HepG2 (cell line): ENCODE measurements around the gene CDK3. TPM values are rescaled to one million over a fixed set of nuclear protein-coding genes. Genes with fewer than 3 reads are reported as not detected.
A peak's percentile ranks its signal among the peaks of the same experiment; 100 is the strongest.

ENCODE experiments used
- ARNT ChIP-seq: fragments of 450-650 bp; IDR thresholded peaks from 2 replicates; pipeline ENCODE4 v1.6.1; 2017
- BCL6 ChIP-seq: IDR thresholded peaks from 2 replicates; pipeline ENCODE4 v1.6.1; 2016; ENCODE audit warnings: missing genetic modification reagents, missing compliant biosample characterization
- CHCHD3 ChIP-seq: sonication (generic); formaldehyde crosslinking; IDR thresholded peaks from 2 replicates; pipeline ENCODE4 v1.8.0; 2022; ENCODE audit warnings: mild to moderate bottlenecking, missing genetic modification reagents, moderate library complexity
- DPF2 ChIP-seq: sonication (generic); formaldehyde crosslinking; IDR thresholded peaks from 2 replicates; pipeline ENCODE4 v1.4.0; 2020; ENCODE audit warnings: mild to moderate bottlenecking, low read depth, missing genetic modification reagents, borderline replicate concordance
- JARID2 ChIP-seq: sonication (generic); formaldehyde crosslinking; IDR thresholded peaks from 2 replicates; pipeline ENCODE4 v1.8.1; 2023; ENCODE audit warnings: missing genetic modification reagents, inconsistent platforms; ENCODE audit not compliant: insufficient replicate concordance
- KAT7 ChIP-seq: IDR thresholded peaks from 2 replicates; pipeline ENCODE4 v1.6.1; 2018; ENCODE audit warnings: borderline replicate concordance, missing compliant biosample characterization
- MAFK ChIP-seq, 2 experiments: IDR thresholded peaks in 1 of 2; conservative IDR thresholded peaks in 1 of 2; 2 replicates each; pipeline ENCODE4 v1.6.1; 2011; ENCODE audit warnings: improper control_type of control experiment in 2 of 2, low read length in 2 of 2
- POLR2AphosphoS5 ChIP-seq: IDR thresholded peaks from 2 replicates; pipeline ENCODE4 v1.6.1; 2012; ENCODE audit warnings: low read depth, low read length
- SKI ChIP-seq: fragments of 450-650 bp; IDR thresholded peaks from one replicate; pipeline ENCODE4 v1.6.1; 2018; ENCODE audit warnings: mild to moderate bottlenecking; ENCODE audit not compliant: partially characterized antibody
- SP1 ChIP-seq, 2 experiments: fragments of 450-650 bp in 1 of 2; sonication (generic) in 1 of 2; formaldehyde crosslinking in 1 of 2; IDR thresholded peaks; 2 replicates each; pipeline versions ENCODE4 v1.4.0 to v1.6.1; 2016 to 2020; ENCODE audit warnings: missing genetic modification reagents in 1 of 2
- TCF7 ChIP-seq: sonication (generic); IDR thresholded peaks from 2 replicates; pipeline ENCODE4 v1.6.1; 2016; ENCODE audit warnings: antibody characterized with exemption, low read depth
- TFAP4 ChIP-seq: sonication (generic); IDR thresholded peaks from 2 replicates; pipeline ENCODE4 v1.6.1; 2016; ENCODE audit warnings: low read depth, borderline replicate concordance
- ZBTB44 ChIP-seq: sonication (generic); formaldehyde crosslinking; IDR thresholded peaks from 2 replicates; pipeline ENCODE4 v1.4.0; 2020; ENCODE audit warnings: missing genetic modification reagents
- ZNF383 ChIP-seq: sonication (generic); formaldehyde crosslinking; IDR thresholded peaks from 2 replicates; pipeline ENCODE4 v1.4.0; 2020; ENCODE audit warnings: missing genetic modification reagents, mild to moderate bottlenecking, borderline replicate concordance
- ZNF704 ChIP-seq: sonication (generic); formaldehyde crosslinking; IDR thresholded peaks from 2 replicates; pipeline ENCODE4 v1.8.1; 2023; ENCODE audit warnings: mild to moderate bottlenecking, inconsistent platforms, moderate library complexity, missing genetic modification reagents, borderline replicate concordance
- ZNF775 ChIP-seq: sonication (generic); formaldehyde crosslinking; IDR thresholded peaks from 2 replicates; pipeline ENCODE4 v1.4.0; 2020; ENCODE audit warnings: missing genetic modification reagents, mild to moderate bottlenecking, moderate library complexity, borderline replicate concordance
- ZSCAN29 ChIP-seq: sonication (generic); formaldehyde crosslinking; conservative IDR thresholded peaks from 2 replicates; pipeline ENCODE4 v1.4.0; 2020; ENCODE audit warnings: mild to moderate bottlenecking, missing genetic modification reagents
- polyA plus RNA-seq, 8 experiments: library from polyadenylated mRNA; depleted of rRNA in 3 of 8; stranded (reverse) in 7 of 8; unstranded in 1 of 8; fragments of >200 nt; fragmentation: Illumina TruSeq in 4 of 8; extraction: Trizol in 4 of 8; gene quantifications; 2 replicates each; pipeline versions ENCODE4 v1.2.1 to v1.2.3, GENCODE V29; 2011 to 2016; ENCODE audit warnings: low read depth in 4 of 8, missing spikeins in 1 of 8, mixed read lengths in 1 of 8; ENCODE audit not compliant: insufficient read depth in 1 of 8
- total RNA-seq, 5 experiments: library from RNA; depleted of rRNA; stranded (reverse); fragments of >200 nt; fragmentation: Illumina TruSeq; extraction: Trizol; gene quantifications; 2 replicates each; pipeline ENCODE4 v1.2.3, GENCODE V29; 2016; ENCODE audit warnings: low read depth in 1 of 5
- TF ChIP-seq, protein P1 (sequence below): sonication (generic); formaldehyde crosslinking; IDR thresholded peaks from 2 replicates; pipeline ENCODE4 v1.4.0; 2020; ENCODE audit warnings: missing genetic modification reagents, borderline replicate concordance
- TF ChIP-seq, protein P2 (sequence below): sonication (generic); formaldehyde crosslinking; IDR thresholded peaks from 2 replicates; pipeline ENCODE4 v1.5.0; 2020; ENCODE audit warnings: missing genetic modification reagents

Gene CDK3
- total and polyA plus RNA-seq, 2 of the 13 experiments (the other 11 are each of a cell fraction or from before 2014, with no cell fraction given): 5.8 to 11.4 TPM

DNA sequence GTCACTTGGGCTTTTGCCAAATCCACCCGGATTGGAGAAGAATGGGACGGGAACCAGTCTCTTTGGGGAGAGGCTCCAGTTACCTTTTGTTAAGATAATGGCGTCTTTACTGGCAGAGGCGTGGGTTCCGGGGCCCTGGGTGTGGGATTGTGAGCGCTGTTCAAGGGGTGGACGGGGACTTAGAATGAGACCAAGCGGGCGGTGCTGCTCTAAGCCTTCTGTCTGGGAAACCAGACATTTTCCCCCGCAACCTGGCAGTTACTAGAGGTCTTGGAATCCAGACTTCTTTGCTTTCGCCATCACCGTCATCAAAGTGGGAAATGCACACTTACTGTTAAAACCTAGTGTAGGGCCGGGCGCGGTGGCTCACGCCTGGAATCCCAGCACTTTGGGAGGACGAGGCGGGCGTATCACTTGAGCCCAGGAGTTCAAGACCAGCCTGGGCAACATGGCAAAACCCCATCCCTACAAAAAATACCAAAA is 20.9 kb upstream of the CDK3 start (continued):
- TF ChIP-seq ZNF775 (CRISPR knock-in tag) (no peak), JARID2 (no peak), ARNT (no peak), TCF7 (0 out of 2 replicates have a peak, but pooled peaks have one; percentile 2), MAFK (conservative IDR thresholded peaks at IDR 0.05 in 1 of 2, IDR thresholded peaks at IDR 0.05 in 1 of 2; ENCODE audit: low read length in 2 of 2) (no peak), ZNF704 (CRISPR knock-in tag) (peak; percentile 67; the same call in 1 of the 2 replicates), BCL6 (CRISPR knock-in tag) (no peak), TFAP4 (no peak), DPF2 (CRISPR knock-in tag) (no peak; the same call in 1 of the 2 replicates), ZBTB44 (CRISPR knock-in tag) (no peak), CHCHD3 (CRISPR knock-in tag) (no peak), ZNF383 (CRISPR knock-in tag) (0 out of 2 replicates have a peak, but pooled peaks have one; percentile 2), ZSCAN29 (CRISPR knock-in tag) (no peak), POLR2AphosphoS5 (no peak), KAT7 (CRISPR knock-in tag) (no peak; the same call in 1 of the 2 replicates), SKI (no peak), SP1 (IDR thresholded peaks at IDR 0.05) (no peak), SP1 (CRISPR knock-in tag; IDR thresholded peaks at IDR 0.05) (no peak)
- TF ChIP-seq, protein P1, sequence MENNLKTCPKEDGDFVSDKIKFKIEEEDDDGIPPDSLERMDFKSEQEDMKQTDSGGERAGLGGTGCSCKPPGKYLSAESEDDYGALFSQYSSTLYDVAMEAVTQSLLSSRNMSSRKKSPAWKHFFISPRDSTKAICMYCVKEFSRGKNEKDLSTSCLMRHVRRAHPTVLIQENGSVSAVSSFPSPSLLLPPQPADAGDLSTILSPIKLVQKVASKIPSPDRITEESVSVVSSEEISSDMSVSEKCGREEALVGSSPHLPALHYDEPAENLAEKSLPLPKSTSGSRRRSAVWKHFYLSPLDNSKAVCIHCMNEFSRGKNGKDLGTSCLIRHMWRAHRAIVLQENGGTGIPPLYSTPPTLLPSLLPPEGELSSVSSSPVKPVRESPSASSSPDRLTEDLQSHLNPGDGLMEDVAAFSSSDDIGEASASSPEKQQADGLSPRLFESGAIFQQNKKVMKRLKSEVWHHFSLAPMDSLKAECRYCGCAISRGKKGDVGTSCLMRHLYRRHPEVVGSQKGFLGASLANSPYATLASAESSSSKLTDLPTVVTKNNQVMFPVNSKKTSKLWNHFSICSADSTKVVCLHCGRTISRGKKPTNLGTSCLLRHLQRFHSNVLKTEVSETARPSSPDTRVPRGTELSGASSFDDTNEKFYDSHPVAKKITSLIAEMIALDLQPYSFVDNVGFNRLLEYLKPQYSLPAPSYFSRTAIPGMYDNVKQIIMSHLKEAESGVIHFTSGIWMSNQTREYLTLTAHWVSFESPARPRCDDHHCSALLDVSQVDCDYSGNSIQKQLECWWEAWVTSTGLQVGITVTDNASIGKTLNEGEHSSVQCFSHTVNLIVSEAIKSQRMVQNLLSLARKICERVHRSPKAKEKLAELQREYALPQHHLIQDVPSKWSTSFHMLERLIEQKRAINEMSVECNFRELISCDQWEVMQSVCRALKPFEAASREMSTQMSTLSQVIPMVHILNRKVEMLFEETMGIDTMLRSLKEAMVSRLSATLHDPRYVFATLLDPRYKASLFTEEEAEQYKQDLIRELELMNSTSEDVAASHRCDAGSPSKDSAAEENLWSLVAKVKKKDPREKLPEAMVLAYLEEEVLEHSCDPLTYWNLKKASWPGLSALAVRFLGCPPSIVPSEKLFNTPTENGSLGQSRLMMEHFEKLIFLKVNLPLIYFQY (CRISPR knock-in tag): 0 out of 2 replicates have a peak, but pooled peaks have one; percentile 4
- TF ChIP-seq, protein P2, sequence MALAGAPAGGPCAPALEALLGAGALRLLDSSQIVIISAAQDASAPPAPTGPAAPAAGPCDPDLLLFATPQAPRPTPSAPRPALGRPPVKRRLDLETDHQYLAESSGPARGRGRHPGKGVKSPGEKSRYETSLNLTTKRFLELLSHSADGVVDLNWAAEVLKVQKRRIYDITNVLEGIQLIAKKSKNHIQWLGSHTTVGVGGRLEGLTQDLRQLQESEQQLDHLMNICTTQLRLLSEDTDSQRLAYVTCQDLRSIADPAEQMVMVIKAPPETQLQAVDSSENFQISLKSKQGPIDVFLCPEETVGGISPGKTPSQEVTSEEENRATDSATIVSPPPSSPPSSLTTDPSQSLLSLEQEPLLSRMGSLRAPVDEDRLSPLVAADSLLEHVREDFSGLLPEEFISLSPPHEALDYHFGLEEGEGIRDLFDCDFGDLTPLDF: no peak
